IPS-18a (cell line): ENCODE data around the gene PPP1R3A.

ENCODE experiments used
- H3K27ac ChIP-seq: one replicate; pipeline ENCODE4 v1.5.1; 2013; ENCODE audit warnings: low read length
- H3K27me3 ChIP-seq: one replicate; pipeline ENCODE4 v1.6.1; 2013; ENCODE audit warnings: mild to moderate bottlenecking, low read length; ENCODE audit not compliant: control insufficient read depth, insufficient read depth
- H3K36me3 ChIP-seq: one replicate; pipeline ENCODE4 v1.6.1; 2013; ENCODE audit warnings: low read depth, low read length; ENCODE audit not compliant: control insufficient read depth
- H3K4me1 ChIP-seq: one replicate; pipeline ENCODE4 v1.6.1; 2013; ENCODE audit warnings: low read depth, low read length; ENCODE audit not compliant: control insufficient read depth
- H3K4me3 ChIP-seq: one replicate; pipeline ENCODE4 v1.5.1; 2013; ENCODE audit warnings: low read length
- H3K9ac ChIP-seq: one replicate; pipeline ENCODE4 v1.6.1; 2013; ENCODE audit warnings: mild to moderate bottlenecking, low read length, moderate library complexity
- H3K9me3 ChIP-seq: one replicate; pipeline ENCODE4 v1.6.1; 2013; ENCODE audit warnings: low read depth, low read length; ENCODE audit not compliant: control insufficient read depth

The PPP1R3A gene

DNA sequence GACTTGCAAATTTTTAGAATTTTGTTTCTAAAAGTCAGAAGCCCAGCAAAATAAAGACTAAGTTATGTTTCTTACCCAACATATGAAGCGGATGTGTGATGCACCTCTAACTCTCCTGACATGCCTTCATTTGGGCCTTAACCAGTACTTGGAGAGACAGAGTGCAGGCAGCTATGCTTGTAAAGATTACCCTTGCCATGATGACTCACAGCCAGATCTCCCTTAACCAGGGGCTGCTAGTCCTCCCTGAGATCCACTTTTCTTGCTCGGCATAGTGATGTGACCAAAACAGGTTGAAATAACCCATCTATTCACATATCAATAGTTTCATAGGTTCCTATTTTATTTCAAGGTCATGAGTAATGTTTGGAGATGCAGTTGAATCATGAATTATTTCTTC lies 43.6 kb downstream of the PPP1R3A start:
- Histone ChIP-seq H3K27ac (no peak overlapping the region), H3K4me3 (no peak overlapping the region), H3K9ac (no peak overlapping the region)

DNA sequence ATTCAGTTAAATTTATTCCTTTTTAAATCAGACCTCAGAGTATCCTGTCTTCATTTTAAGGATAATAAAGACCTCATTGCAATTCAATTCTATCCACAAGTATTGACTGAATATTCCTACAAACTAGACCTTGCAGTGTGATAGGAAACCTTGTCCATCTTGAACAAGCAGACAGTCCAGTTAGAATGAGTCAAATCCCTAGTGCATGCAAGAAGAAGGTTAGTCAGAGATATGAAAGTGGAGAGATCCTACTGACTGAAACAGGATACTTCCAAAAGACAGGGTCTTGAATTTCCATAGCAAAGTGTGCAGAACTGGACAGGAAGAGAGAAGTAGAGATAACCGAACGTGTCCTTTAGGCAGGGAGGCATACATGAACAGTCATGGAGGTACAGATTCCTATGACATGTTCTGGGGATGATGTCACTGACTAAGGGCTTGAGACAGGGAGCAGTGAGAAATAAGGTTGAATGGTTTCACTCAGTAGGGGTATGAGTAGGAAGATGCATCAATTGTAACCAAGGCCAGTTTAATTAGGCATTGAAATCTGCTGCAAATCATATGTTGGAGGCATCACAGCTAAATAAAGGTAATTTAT lies 45.2 kb downstream of the PPP1R3A start:
- no peaks in the 10 kb centered on the region for H3K4me1 ChIP-seq
- H3K27ac ChIP-seq, result no peak overlapping the region
- no peak overlapping the region for H3K9ac ChIP-seq
- H3K9me3 ChIP-seq, result no peaks in the 10 kb centered on the region
- H3K4me3 ChIP-seq, result no peak overlapping the region
- H3K36me3 ChIP-seq, result no peaks in the 10 kb centered on the region
- no peaks in the 10 kb centered on the region for H3K27me3 ChIP-seq

More for the DNA sequence above, 43.6 kb downstream of the PPP1R3A start:
- H3K36me3 ChIP-seq, result no peaks in the 10 kb centered on the region
- no peaks in the 10 kb centered on the region for H3K4me1 ChIP-seq
- no peaks in the 10 kb centered on the region for H3K9me3 ChIP-seq
- H3K27me3 ChIP-seq, result no peaks in the 10 kb centered on the region

DNA sequence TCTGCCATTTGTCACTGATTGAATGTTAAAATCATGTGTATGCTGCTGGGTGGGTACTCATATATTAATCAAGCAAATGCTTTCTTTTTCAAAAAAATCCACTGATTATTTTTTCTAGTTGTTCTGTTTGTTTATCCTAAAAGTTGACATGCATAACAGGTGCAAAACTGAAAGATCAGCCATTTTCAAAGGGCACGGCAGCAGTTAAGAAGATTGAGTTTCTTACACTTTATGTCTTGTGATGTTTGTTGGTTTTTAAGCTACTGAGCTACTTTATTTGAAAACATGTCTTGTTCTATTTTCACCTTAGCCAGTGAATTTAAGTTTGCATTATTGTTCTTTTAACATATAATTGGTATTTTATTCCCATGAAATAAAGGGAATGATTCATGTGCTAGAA lies 45.8 kb downstream of the PPP1R3A start:
- Histone ChIP-seq H3K27ac (no peak overlapping the region), H3K27me3 (no peaks in the 10 kb centered on the region), H3K9me3 (no peaks in the 10 kb centered on the region), H3K9ac (no peak overlapping the region), H3K36me3 (no peaks in the 10 kb centered on the region), H3K4me1 (no peaks in the 10 kb centered on the region), H3K4me3 (no peak overlapping the region)

DNA sequence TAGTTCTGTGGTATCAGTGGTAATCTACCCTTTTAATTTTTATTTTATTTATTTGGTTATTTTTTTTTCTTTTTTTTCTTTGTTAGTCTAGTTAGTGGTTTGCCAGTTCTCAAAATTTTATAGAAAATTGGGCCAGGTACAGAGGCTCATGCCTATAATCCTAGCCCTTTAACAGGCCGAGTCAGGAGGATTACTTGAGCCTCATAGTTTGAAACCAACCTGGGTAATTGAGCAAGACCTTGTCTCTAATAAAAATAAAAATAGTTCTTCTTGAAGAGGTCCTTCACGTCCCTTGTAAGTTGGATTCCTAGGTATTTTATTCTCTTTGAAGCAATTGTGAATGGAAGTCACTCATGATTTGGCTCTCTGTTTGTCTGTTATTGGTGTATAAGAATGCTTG lies 51.5 kb downstream of the PPP1R3A start:
- no peak overlapping the region for H3K9ac ChIP-seq
- no peak overlapping the region for H3K27ac ChIP-seq
- H3K9me3 ChIP-seq, result no peaks in the 10 kb centered on the region
- no peaks in the 10 kb centered on the region for H3K27me3 ChIP-seq
- H3K36me3 ChIP-seq, result no peaks in the 10 kb centered on the region
- no peaks in the 10 kb centered on the region for H3K4me1 ChIP-seq
- no peak overlapping the region for H3K4me3 ChIP-seq

DNA sequence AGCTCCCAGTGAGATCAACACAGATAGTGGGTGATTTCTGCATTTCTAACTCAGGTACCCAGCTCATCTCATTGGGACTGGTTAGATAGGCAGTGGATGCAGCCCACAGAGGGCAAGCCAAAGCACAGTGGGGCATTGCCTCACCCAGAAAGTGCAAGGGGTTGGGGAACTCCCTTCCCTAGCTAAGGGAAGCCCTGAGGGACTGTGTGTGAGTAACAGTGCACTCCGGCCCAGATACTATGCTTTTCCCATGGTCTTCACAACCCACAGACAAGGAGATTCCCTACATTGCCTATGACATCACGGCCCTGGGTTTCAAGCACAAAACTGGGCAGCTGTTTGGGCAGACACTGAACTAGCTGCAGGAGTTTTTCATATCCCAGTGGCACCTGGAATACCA lies 62.8 kb downstream of the PPP1R3A start:
- H3K4me3 ChIP-seq, result no peak overlapping the region
- no peaks in the 10 kb centered on the region for H3K36me3 ChIP-seq
- no peaks in the 10 kb centered on the region for H3K27me3 ChIP-seq
- no peaks in the 10 kb centered on the region for H3K4me1 ChIP-seq
- no peak overlapping the region for H3K9ac ChIP-seq
- H3K9me3 ChIP-seq, result no peaks in the 10 kb centered on the region
- no peak overlapping the region for H3K27ac ChIP-seq

DNA sequence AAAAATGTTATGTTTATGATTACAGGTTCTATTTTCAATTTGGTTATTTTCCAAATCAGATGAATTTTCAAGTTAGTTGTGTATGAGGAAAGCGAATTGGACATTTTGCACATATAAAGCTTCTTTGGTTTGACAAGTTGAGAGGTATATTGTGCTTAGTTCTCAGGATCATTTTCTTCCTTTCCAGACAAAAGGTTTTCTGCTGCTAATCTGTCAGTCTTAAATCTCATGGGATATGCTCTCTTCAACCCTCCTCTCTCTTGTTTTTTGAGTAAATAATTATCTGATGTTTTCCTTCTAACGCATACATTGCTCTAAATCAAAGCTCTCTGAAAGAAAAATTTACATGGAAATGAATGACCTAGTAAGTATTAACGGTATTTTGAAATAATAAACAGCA lies 77.9 kb downstream of the PPP1R3A start:
- H3K27me3 ChIP-seq, result no peaks in the 10 kb centered on the region
- no peaks in the 10 kb centered on the region for H3K4me1 ChIP-seq
- H3K9ac ChIP-seq, result no peak overlapping the region
- no peak overlapping the region for H3K4me3 ChIP-seq
- H3K27ac ChIP-seq, result no peak overlapping the region
- no peaks in the 10 kb centered on the region for H3K36me3 ChIP-seq
- no peaks in the 10 kb centered on the region for H3K9me3 ChIP-seq

DNA sequence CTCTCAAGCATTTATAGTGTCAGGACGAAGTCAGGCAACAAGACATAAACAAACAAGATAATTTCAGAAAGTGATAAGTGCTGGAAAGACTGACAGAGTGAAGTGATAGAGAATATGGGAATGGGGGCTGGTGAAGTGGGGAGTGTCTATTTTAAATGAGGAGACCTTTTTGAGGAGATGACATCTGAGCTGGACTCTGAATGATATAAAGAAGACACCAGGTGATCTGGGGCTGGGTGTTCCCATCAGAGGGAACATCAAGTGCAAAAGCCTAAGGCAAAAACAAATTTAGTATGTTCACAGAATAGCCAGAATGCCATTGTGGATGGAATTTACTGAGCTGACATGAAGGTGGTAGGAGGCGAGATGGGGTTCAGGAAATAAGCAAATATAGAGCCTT lies 83.4 kb downstream of the PPP1R3A start:
- Histone ChIP-seq H3K27me3 (no peaks in the 10 kb centered on the region), H3K4me1 (no peaks in the 10 kb centered on the region), H3K9ac (no peak overlapping the region), H3K36me3 (no peaks in the 10 kb centered on the region), H3K27ac (no peak overlapping the region), H3K9me3 (no peaks in the 10 kb centered on the region), H3K4me3 (no peak overlapping the region)

DNA sequence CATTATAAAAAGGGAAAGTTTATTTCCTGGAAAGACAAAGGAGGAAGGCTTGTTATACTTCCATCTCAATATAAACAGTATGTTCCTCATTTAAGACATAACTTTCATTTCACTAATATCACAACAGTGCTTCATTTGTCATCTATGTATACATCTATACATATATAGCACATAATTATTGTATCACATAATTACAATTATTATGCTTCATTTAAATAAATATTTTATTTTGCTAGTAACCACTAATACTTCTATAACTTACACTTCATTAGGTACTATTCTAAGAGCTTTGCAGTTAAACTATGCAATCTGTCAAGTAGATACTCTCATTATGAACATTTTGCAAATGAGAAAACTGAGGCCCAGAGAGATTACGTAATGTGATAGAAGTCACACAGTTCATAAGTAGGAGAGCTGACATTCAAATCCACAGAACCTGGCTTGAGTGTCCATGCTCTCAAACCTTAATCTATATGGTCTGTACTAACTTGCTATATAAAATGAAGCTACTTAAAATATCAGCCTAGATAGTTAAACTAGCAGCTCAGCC lies 86.5 kb downstream of the PPP1R3A start:
- no peaks in the 10 kb centered on the region for H3K4me1 ChIP-seq
- no peaks in the 10 kb centered on the region for H3K9me3 ChIP-seq
- H3K4me3 ChIP-seq, result no peak overlapping the region
- H3K27ac ChIP-seq, result no peak overlapping the region
- H3K36me3 ChIP-seq, result no peaks in the 10 kb centered on the region
- no peak overlapping the region for H3K9ac ChIP-seq
- H3K27me3 ChIP-seq, result no peaks in the 10 kb centered on the region

DNA sequence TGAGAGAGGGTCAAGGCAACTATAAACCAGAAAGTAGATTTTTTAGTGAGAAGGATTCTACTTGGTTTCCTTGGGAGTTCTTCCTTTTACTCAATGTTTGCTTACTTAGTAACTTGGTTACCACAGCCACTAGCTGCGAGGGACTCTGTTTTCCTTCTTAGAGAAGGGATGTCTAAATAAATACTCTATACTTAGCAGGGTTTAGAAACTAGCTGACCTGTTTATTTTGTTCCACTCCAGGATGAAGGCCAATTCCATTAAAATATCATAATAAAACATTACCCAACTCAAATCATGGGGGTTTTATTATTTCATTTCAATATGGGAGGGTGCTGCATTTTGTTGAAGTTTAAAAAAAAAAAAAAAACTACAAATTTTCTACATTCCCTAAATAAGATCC lies 87.3 kb downstream of the PPP1R3A start:
- Histone ChIP-seq H3K9me3 (no peaks in the 10 kb centered on the region), H3K27ac (no peak overlapping the region), H3K4me1 (peaks cover 1% of the 10 kb centered on the region), H3K27me3 (no peaks in the 10 kb centered on the region), H3K9ac (no peak overlapping the region), H3K4me3 (no peak overlapping the region), H3K36me3 (no peaks in the 10 kb centered on the region)

DNA sequence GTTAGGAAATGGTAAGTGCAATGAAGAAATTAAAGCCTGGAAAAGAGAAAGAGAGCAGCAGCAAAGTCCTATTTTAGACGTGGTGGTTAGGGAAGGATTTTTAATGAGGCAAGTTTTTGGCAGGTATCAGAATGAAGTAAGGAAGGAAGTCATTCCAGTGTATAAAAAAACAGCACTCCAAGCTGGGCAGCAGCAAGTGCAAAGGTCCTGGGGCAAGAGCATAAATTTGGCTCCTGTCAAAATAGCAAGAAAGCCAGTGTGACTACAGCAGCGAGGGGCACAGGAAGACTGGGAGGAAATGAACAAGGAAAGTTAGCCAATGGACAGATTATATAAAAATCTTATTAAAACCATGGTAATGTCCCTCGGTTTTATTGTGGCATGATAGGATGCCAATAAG lies 90.2 kb downstream of the PPP1R3A start:
- no peak overlapping the region for H3K9ac ChIP-seq
- H3K9me3 ChIP-seq, result no peaks in the 10 kb centered on the region
- peaks cover 24% of the 10 kb centered on the region for H3K4me1 ChIP-seq
- H3K27ac ChIP-seq, result no peak overlapping the region
- H3K36me3 ChIP-seq, result no peaks in the 10 kb centered on the region
- no peak overlapping the region for H3K4me3 ChIP-seq
- no peaks in the 10 kb centered on the region for H3K27me3 ChIP-seq
